Measurements from ENCODE around the gene FOXP2. TPM values are rescaled to one million over a fixed set of nuclear protein-coding genes. Genes with fewer than 3 reads are reported as not detected.

The FOXP2 gene
- total and polyA plus RNA-seq, 2 of the 4 experiments (the other 2 are of a cell fraction) = 0.89 to 1.1 TPM

DNA sequence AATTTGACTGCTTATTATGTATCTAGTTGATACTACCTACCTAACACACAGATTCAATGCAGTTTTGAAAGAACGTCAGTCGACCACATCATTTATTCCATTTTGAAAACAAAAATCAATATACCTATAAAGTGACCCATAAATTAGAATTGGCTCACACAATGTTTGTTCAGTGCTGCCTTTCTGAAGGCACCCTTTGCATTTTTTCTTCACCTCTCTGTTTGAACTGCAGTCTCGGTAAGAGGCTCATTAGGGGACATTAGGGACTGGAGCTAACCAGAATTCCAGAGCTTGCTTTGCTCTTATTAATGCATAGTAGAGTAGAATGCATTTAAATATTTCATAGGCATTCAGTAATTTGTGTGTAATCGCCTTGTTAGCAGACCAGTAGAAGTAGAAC, 234.1 kb downstream of the FOXP2 start:
- POLR2A ChIA-PET (ENCODE audit: unreplicated experiment) = no interaction called here
- H3K27ac ChIP-seq (ENCODE audit: insufficient read depth, low read length) = no peak overlapping the region

More for the DNA sequence above, 234.1 kb downstream of the FOXP2 start:
- no peak for DNase-seq
- H3K4me3 ChIP-seq (ENCODE audit: insufficient read depth, low read depth, low read length) = no peak overlapping the region
- H3K18ac ChIP-seq (ENCODE audit: low read depth, low read length) = no peak overlapping the region
- no CpG with 5 or more reads among the region's 4 CpGs for WGBS, 2 experiments (ENCODE audit: extremely low coverage in 2 of 2, insufficient read length in 1 of 2)
- TF ChIP-seq CEBPB (IDR thresholded peaks at IDR 0.05; ENCODE audit: low read depth, low read length) (no peak), RCOR1 (IDR thresholded peaks at IDR 0.05; ENCODE audit: insufficient replicate concordance, low read length) (no peak), NFE2L2 (IDR thresholded peaks at IDR 0.05; ENCODE audit: low read depth, low read length) (no peak), CHD1 (IDR thresholded peaks at IDR 0.05; ENCODE audit: low read depth, low read length) (no peak), POLR2A (IDR thresholded peaks at IDR 0.05; ENCODE audit: low read depth, low read length) (no peak), SMC3 (IDR thresholded peaks at IDR 0.05; ENCODE audit: low read depth, low read length) (no peak), MXI1 (IDR thresholded peaks at IDR 0.05; ENCODE audit: borderline replicate concordance, low read depth, low read length) (no peak), MAZ (IDR thresholded peaks at IDR 0.05; ENCODE audit: borderline replicate concordance, low read depth, low read length) (no peak), BHLHE40 (IDR thresholded peaks at IDR 0.05; ENCODE audit: low read depth, low read length) (no peak), MAFK (IDR thresholded peaks at IDR 0.05; ENCODE audit: low read depth, low read length) (no peak), RFX5 (IDR thresholded peaks at IDR 0.05; ENCODE audit: low read depth, low read length) (no peak)
- TF ChIP-seq, protein P1, sequence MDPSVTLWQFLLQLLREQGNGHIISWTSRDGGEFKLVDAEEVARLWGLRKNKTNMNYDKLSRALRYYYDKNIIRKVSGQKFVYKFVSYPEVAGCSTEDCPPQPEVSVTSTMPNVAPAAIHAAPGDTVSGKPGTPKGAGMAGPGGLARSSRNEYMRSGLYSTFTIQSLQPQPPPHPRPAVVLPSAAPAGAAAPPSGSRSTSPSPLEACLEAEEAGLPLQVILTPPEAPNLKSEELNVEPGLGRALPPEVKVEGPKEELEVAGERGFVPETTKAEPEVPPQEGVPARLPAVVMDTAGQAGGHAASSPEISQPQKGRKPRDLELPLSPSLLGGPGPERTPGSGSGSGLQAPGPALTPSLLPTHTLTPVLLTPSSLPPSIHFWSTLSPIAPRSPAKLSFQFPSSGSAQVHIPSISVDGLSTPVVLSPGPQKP (IDR thresholded peaks at IDR 0.05; ENCODE audit: borderline replicate concordance, low read depth, low read length) = no peak
- no peaks in the 10 kb centered on the region for H3K27me3 ChIP-seq (ENCODE audit: control insufficient read depth, insufficient read depth, low read length)
- no peak overlapping the region for H2BK15ac ChIP-seq (ENCODE audit: low read depth, low read length)
- no peak overlapping the region for H4K91ac ChIP-seq (ENCODE audit: insufficient read depth, low read depth, low read length)
- no peaks in the 10 kb centered on the region for H4K20me1 ChIP-seq (ENCODE audit: insufficient read depth, low read length)
- no peaks in the 10 kb centered on the region for H3K9me3 ChIP-seq (ENCODE audit: control insufficient read depth, insufficient read depth, low read length)
- H4K5ac ChIP-seq (ENCODE audit: low read depth, low read length) = no peak overlapping the region
- H3K56ac ChIP-seq (ENCODE audit: extremely low read depth, insufficient read depth, low read length) = no peak overlapping the region
- no peaks in the 10 kb centered on the region for H3K79me1 ChIP-seq (ENCODE audit: low read depth in 1 of 2, low read length in 2 of 2)
- dilution Hi-C loops (cut with HindIII; ENCODE audit: low sequenced_read_pairs, unreplicated experiment) (no loop called here), in situ Hi-C loops (cut with MboI; ENCODE audit: low sequenced_read_pairs) (no loop called here), intact Hi-C loops (cut with micrococcal nuclease) (no loop called here)
- H3K9ac ChIP-seq (ENCODE audit: low read depth, low read length) = no peak overlapping the region
- H3K4ac ChIP-seq (ENCODE audit: low read depth, low read length) = no peak overlapping the region
- H3K36me3 ChIP-seq (ENCODE audit: control insufficient read depth, insufficient read depth, low read length) = no peaks in the 10 kb centered on the region
- no peak overlapping the region for H2BK5ac ChIP-seq (ENCODE audit: low read depth, low read length, poor library complexity, severe bottlenecking)
- no peak overlapping the region for H2AK9ac ChIP-seq (replicated peaks; ENCODE audit: low read depth, low read length, poor library complexity)
- no peak overlapping the region for H2AK5ac ChIP-seq (ENCODE audit: low read depth, low read length)
- H3K4me2 ChIP-seq (ENCODE audit: low read depth, low read length) = no peak overlapping the region
- no peaks in the 10 kb centered on the region; the same call in 1 of the 2 replicates for H3K4me1 ChIP-seq (ENCODE audit: control insufficient read depth, insufficient read depth, low read length)
- H2BK120ac ChIP-seq (ENCODE audit: low read depth, low read length) = no peak overlapping the region
- H3K23ac ChIP-seq (ENCODE audit: low read depth, low read length) = no peak overlapping the region
- no TSS peak for BruUV-seq (replicated peaks)
- CTCF ChIA-PET = no interaction called here
- no peak overlapping the region for H2AFZ ChIP-seq (replicated peaks; ENCODE audit: low read length, poor library complexity)
- H3K14ac ChIP-seq (replicated peaks; ENCODE audit: low read depth, low read length) = no peak overlapping the region
- H2BK20ac ChIP-seq (ENCODE audit: low read depth, low read length) = no peak overlapping the region
- no peak for ATAC-seq (ENCODE audit: low read depth)
- H3K9me1 ChIP-seq (ENCODE audit: insufficient read depth, low read length) = no peaks in the 10 kb centered on the region
- no peak overlapping the region for H4K8ac ChIP-seq (ENCODE audit: low read depth in 2 of 2, low read length in 2 of 2)

Measured in IMR-90 (cell line).